HG03108 (cell line): ENCODE measurements around the gene LCP1.
A peak's percentile ranks its signal among the peaks of the same experiment; 100 is the strongest.
"Not testable (repeated sequence)": the region's sequence is repeated elsewhere in the genome, so short reads cannot be mapped to it uniquely, and the experiment has no call there.

Experiments
- ATAC-seq: cut with Tn5 transposase; IDR thresholded peaks from one replicate; pipeline ENCODE4 v1.9.1; 2021; ENCODE audit warnings: moderate library complexity; ENCODE audit not compliant: unreplicated experiment

Gene LCP1

GRCh38 chr13:46182491-46182877 lies 507 bp upstream of the LCP1 start:
- ATAC-seq, result peak; percentile 2

- ATAC-seq, result no peak
Observed at GRCh38 chr13:46181377-46181839, 569 bp downstream of the LCP1 start.

- ATAC-seq, result no peak
Observed at GRCh38 chr13:46179969-46180763, 1.8 kb downstream of the LCP1 start.

GRCh38 chr13:46179491-46179908 lies 2.5 kb downstream of the LCP1 start:
- no peak for ATAC-seq

GRCh38 chr13:46178821-46179220 lies 3.2 kb downstream of the LCP1 start:
- no peak for ATAC-seq

GRCh38 chr13:46178143-46178542 lies 3.8 kb downstream of the LCP1 start:
- ATAC-seq, result no peak

GRCh38 chr13:46176756-46177155 lies 5.2 kb downstream of the LCP1 start:
- peak; percentile 34 for ATAC-seq

- ATAC-seq, result peak; percentile 32
Observed at GRCh38 chr13:46173656-46174055, 8.3 kb downstream of the LCP1 start.

GRCh38 chr13:46172531-46172991 lies 9.4 kb downstream of the LCP1 start:
- ATAC-seq, result no peak

GRCh38 chr13:46171739-46172138 lies 10.2 kb downstream of the LCP1 start:
- ATAC-seq, result no peak

- no peak for ATAC-seq
Observed at GRCh38 chr13:46171217-46171616, 10.8 kb downstream of the LCP1 start.

- no peak for ATAC-seq
Observed at GRCh38 chr13:46170687-46171086, 11.3 kb downstream of the LCP1 start.

GRCh38 chr13:46170268-46170667 lies 11.7 kb downstream of the LCP1 start:
- no peak for ATAC-seq

- ATAC-seq, result no peak
Observed at GRCh38 chr13:46169758-46170157, 12.2 kb downstream of the LCP1 start.

- no peak for ATAC-seq
Observed at GRCh38 chr13:46168783-46169182, 13.2 kb downstream of the LCP1 start.

GRCh38 chr13:46168341-46168740 lies 13.6 kb downstream of the LCP1 start:
- ATAC-seq, result peak; percentile 31

- no peak for ATAC-seq
Observed at GRCh38 chr13:46166947-46167610, 14.9 kb downstream of the LCP1 start.

- ATAC-seq, result no peak
Observed at GRCh38 chr13:46166224-46166584, 15.8 kb downstream of the LCP1 start.

- peak; percentile 45 for ATAC-seq
Observed at GRCh38 chr13:46165485-46166223, 16.3 kb downstream of the LCP1 start.

GRCh38 chr13:46164661-46165060 lies 17.3 kb downstream of the LCP1 start:
- ATAC-seq, result no peak

- ATAC-seq, result not testable (repeated sequence)
Observed at GRCh38 chr13:46162741-46163140, 19.2 kb downstream of the LCP1 start.
